GM10266 (cell line): Measurements from ENCODE around the gene POLDIP3.

Source experiments
- DNase-seq: peaks from one replicate; pipeline ENCODE4 v3.0.0; 2012; ENCODE audit errors: extremely low spot score
- CTCF ChIP-seq: IDR thresholded peaks from 2 replicates; pipeline ENCODE4 v1.5.1; 2012; ENCODE audit warnings: mild to moderate bottlenecking, low read depth; ENCODE audit not compliant: control insufficient read depth, insufficient read depth; ENCODE audit errors: missing control alignments

Gene POLDIP3

GRCh38 chr22:42645341-42645937 is 30.8 kb upstream of the POLDIP3 start:
- no peak for DNase-seq
- no peak for TF ChIP-seq CTCF

- no peak for DNase-seq
- TF ChIP-seq CTCF = no peak
Observed at GRCh38 chr22:42644422-42645340, 30.0 kb upstream of the POLDIP3 start.

- DNase-seq = no peak
- no peak for TF ChIP-seq CTCF
Observed at GRCh38 chr22:42643634-42644421, 29.1 kb upstream of the POLDIP3 start.

GRCh38 chr22:42642806-42643633 is 28.3 kb upstream of the POLDIP3 start:
- TF ChIP-seq CTCF = no peak
- no peak for DNase-seq

GRCh38 chr22:42641801-42642413 is 27.2 kb upstream of the POLDIP3 start:
- no peak for TF ChIP-seq CTCF
- no peak for DNase-seq

- DNase-seq = no peak
- TF ChIP-seq CTCF = no peak
Observed at GRCh38 chr22:42639541-42640241, 25.0 kb upstream of the POLDIP3 start.
